Memory B cell (primary cell): ENCODE data around the gene ARMC8.

Experiments
- ATAC-seq: fragments of 150-1000 bp; cut with Tn5 transposase; 2 replicates; pipeline ENCODE4 v1.10.0; 2021; ENCODE audit warnings: low read depth, mild to moderate bottlenecking, moderate library complexity
- DNase-seq, 2 donors: peaks; one replicate each; pipeline ENCODE4 v3.0.0; 2022; ENCODE audit warnings: low spot score in 2 of 2
- H3K27ac Mint-ChIP-seq: one replicate; pipeline ENCODE4 v1.8.0; 2022; ENCODE audit warnings: mild to moderate bottlenecking, moderate library complexity, mixed read lengths
- H3K27me3 Mint-ChIP-seq: one replicate; pipeline ENCODE4 v1.8.0; 2022; ENCODE audit warnings: mixed read lengths
- H3K36me3 Mint-ChIP-seq: one replicate; pipeline ENCODE4 v1.8.0; 2022; ENCODE audit warnings: mild to moderate bottlenecking, mixed read lengths
- H3K4me1 Mint-ChIP-seq: one replicate; pipeline ENCODE4 v1.8.0; 2022; ENCODE audit warnings: mixed read lengths
- H3K4me3 Mint-ChIP-seq: one replicate; pipeline ENCODE4 v1.8.0; 2022; ENCODE audit warnings: mild to moderate bottlenecking, moderate library complexity, mixed read lengths
- H3K9me3 Mint-ChIP-seq: one replicate; pipeline ENCODE4 v1.8.0; 2022; ENCODE audit warnings: mixed read lengths

Gene ARMC8

GRCh38 chr3:138284079-138284478 is 97.0 kb downstream of the ARMC8 start:
- Mint-ChIP-seq H3K9me3 (no peaks in the 10 kb centered on the region), H3K36me3 (peaks cover 12% of the 10 kb centered on the region), H3K27ac (no peak overlapping the region), H3K4me1 (no peaks in the 10 kb centered on the region), H3K27me3 (no peaks in the 10 kb centered on the region), H3K4me3 (no peak overlapping the region)
- no peak for DNase-seq
- ATAC-seq, result no peak

GRCh38 chr3:138284957-138285477 is 97.9 kb downstream of the ARMC8 start:
- no peak for ATAC-seq
- peaks cover 21% of the 10 kb centered on the region for H3K36me3 Mint-ChIP-seq
- no peak overlapping the region for H3K4me3 Mint-ChIP-seq
- H3K4me1 Mint-ChIP-seq, result no peaks in the 10 kb centered on the region
- no peaks in the 10 kb centered on the region for H3K27me3 Mint-ChIP-seq
- no peaks in the 10 kb centered on the region for H3K9me3 Mint-ChIP-seq
- no peak for DNase-seq
- no peak overlapping the region for H3K27ac Mint-ChIP-seq

DNA sequence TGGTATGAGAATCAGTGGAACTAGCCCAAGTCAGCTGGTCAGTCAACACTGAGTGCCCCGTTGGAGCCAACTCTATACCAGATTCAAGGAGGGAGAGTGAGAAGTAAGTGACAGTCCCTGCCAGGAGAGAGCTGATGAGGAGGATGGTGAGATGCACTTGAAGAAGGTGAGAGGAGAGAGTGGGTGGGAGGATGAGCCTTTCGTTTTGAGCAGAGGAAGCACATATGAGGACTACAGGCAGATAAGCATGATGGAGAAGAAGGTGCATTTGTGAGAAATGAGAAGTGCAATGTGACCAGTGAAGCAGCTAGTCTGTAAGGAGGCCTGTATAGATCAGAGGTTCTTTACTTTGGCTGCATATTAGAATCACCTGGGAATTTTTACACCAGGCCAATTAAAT is 102.2 kb downstream of the ARMC8 start:
- Mint-ChIP-seq H3K36me3 (peaks cover 35% of the 10 kb centered on the region), H3K4me3 (no peak overlapping the region), H3K27ac (peak overlapping the region; percentile 15), H3K4me1 (no peaks in the 10 kb centered on the region), H3K9me3 (no peaks in the 10 kb centered on the region), H3K27me3 (no peaks in the 10 kb centered on the region)
- DNase-seq, result no peak
- ATAC-seq, result no peak

DNA sequence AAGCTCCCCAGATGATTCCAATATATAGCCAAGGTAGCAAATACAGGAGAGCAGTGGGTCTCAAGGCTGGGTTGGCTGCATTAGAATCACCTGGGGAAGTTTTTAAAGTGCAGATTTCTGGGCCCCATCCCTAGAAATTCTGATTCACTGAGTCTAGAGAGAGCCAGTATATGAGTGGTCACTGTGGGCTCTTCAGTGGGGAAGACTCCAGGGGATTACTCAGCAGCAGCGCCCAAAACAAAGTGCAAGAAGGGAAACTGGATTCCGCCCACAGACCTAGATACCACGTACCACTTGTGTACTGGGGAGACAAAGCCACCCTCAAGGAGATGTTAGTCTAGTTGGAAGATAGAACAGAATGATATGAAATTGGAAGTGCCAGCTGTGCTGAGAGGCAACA is 102.6 kb downstream of the ARMC8 start:
- ATAC-seq, result no peak
- no peak for DNase-seq
- Mint-ChIP-seq H3K36me3 (peaks cover 35% of the 10 kb centered on the region), H3K4me1 (no peaks in the 10 kb centered on the region), H3K27me3 (no peaks in the 10 kb centered on the region), H3K27ac (peak overlapping the region; percentile 15), H3K9me3 (no peaks in the 10 kb centered on the region), H3K4me3 (no peak overlapping the region)

DNA sequence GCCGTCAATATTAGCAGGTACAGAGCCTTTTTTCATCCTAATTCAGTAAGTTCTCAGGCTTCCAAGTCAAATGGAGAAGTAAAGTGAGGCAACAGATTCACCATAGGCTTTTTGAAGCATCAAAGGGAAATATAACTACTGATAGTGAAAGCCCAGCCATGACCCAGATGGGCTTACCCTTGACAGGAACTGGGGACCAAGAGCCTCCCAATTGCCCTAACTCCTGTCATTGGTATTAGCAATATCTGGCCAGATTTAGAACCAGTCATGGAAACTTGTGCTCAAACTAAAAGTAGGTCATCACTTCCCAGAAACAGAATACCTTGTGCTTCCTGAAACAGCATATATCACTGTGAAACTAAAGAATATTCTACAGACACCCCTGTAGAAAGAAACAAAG is 109.5 kb downstream of the ARMC8 start:
- Mint-ChIP-seq H3K9me3 (no peaks in the 10 kb centered on the region), H3K27ac (no peak overlapping the region), H3K4me3 (no peak overlapping the region), H3K27me3 (no peaks in the 10 kb centered on the region), H3K4me1 (no peaks in the 10 kb centered on the region), H3K36me3 (peaks cover 27% of the 10 kb centered on the region)
- no peak for DNase-seq
- no peak for ATAC-seq

- Mint-ChIP-seq H3K4me1 (no peaks in the 10 kb centered on the region), H3K36me3 (peaks cover 25% of the 10 kb centered on the region), H3K27ac (no peak overlapping the region), H3K9me3 (no peaks in the 10 kb centered on the region), H3K4me3 (no peak overlapping the region), H3K27me3 (no peaks in the 10 kb centered on the region)
- ATAC-seq (no peak), DNase-seq (no peak)
Observed at GRCh38 chr3:138297059-138297607, 110.0 kb downstream of the ARMC8 start.

GRCh38 chr3:138297876-138298275 is 110.8 kb downstream of the ARMC8 start:
- Mint-ChIP-seq H3K27me3 (no peaks in the 10 kb centered on the region), H3K4me1 (no peaks in the 10 kb centered on the region), H3K4me3 (no peak overlapping the region), H3K36me3 (peaks cover 20% of the 10 kb centered on the region), H3K27ac (no peak overlapping the region), H3K9me3 (no peaks in the 10 kb centered on the region)
- ATAC-seq (no peak), DNase-seq (no peak)

DNA sequence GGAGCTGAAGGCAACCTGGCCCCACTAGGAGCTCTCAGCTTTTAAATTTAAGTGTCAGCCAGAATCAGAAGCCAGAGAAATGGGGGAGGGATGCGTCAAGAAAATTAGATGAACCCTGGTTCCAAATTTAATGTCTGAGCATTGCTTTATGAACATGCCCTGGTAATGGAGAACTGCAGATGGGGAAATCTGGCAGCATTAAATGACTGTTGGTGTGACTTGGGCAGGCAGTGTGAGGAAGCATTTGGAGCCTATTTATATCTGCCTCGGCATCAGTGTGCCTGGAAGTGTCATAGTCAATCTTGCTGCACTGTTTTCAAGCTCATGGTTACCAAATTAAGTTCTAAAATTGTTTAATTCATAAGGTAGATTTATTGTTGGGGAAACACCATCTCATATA is 113.5 kb downstream of the ARMC8 start:
- Mint-ChIP-seq H3K36me3 (peaks cover 9% of the 10 kb centered on the region), H3K9me3 (no peaks in the 10 kb centered on the region), H3K4me3 (no peak overlapping the region), H3K27me3 (no peaks in the 10 kb centered on the region), H3K4me1 (no peaks in the 10 kb centered on the region), H3K27ac (no peak overlapping the region)
- no peak for DNase-seq
- no peak for ATAC-seq

DNA sequence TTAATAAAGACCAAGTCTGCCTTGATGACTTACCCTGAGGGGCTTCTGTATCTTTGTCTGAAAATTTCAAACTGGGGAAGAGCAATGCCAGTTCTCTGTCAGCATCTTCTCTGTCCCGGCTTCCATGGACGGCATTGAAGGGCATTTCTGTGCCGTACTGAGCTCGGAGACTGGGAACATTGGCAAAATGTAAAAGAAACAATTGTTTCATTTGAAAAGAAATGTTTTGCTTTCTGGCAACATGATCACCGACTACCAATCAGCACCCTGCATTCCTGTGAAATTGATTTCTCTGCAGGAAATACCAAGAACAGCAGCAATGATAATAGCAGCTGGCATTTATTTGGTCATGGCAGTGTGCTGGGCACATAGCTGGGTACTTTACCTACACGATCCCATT is 116.4 kb downstream of the ARMC8 start:
- Mint-ChIP-seq H3K9me3 (peaks cover 10% of the 10 kb centered on the region), H3K4me3 (no peak overlapping the region), H3K36me3 (peaks cover 13% of the 10 kb centered on the region), H3K27me3 (peaks cover 2% of the 10 kb centered on the region), H3K4me1 (no peaks in the 10 kb centered on the region), H3K27ac (no peak overlapping the region)
- DNase-seq (no peak), ATAC-seq (no peak)

- no peaks in the 10 kb centered on the region for H3K4me1 Mint-ChIP-seq
- DNase-seq, result no peak
Observed at GRCh38 chr3:138307899-138308298, 120.8 kb downstream of the ARMC8 start.

GRCh38 chr3:138308783-138309182 is 121.7 kb downstream of the ARMC8 start:
- peaks cover 28% of the 10 kb centered on the region for H3K9me3 Mint-ChIP-seq
- ATAC-seq (no peak), DNase-seq (no peak)
- H3K4me3 Mint-ChIP-seq, result no peak overlapping the region
- H3K27me3 Mint-ChIP-seq, result peaks cover 6% of the 10 kb centered on the region
- peaks cover 9% of the 10 kb centered on the region for H3K36me3 Mint-ChIP-seq
- no peaks in the 10 kb centered on the region for H3K4me1 Mint-ChIP-seq
- H3K27ac Mint-ChIP-seq, result no peak overlapping the region

More at GRCh38 chr3:138307899-138308298, 120.8 kb downstream of the ARMC8 start:
- Mint-ChIP-seq H3K27me3 (peaks cover 6% of the 10 kb centered on the region), H3K4me3 (no peak overlapping the region), H3K27ac (no peak overlapping the region), H3K36me3 (peaks cover 9% of the 10 kb centered on the region), H3K9me3 (peaks cover 28% of the 10 kb centered on the region)
- ATAC-seq, result no peak

- DNase-seq (no peak), ATAC-seq (no peak)
- H3K27me3 Mint-ChIP-seq, result peaks cover 6% of the 10 kb centered on the region
- H3K4me1 Mint-ChIP-seq, result no peaks in the 10 kb centered on the region
- peaks cover 28% of the 10 kb centered on the region for H3K9me3 Mint-ChIP-seq
- H3K36me3 Mint-ChIP-seq, result peaks cover 9% of the 10 kb centered on the region
- H3K27ac Mint-ChIP-seq, result no peak overlapping the region
- H3K4me3 Mint-ChIP-seq, result no peak overlapping the region
Observed at GRCh38 chr3:138310494-138310893, 123.4 kb downstream of the ARMC8 start.

DNA sequence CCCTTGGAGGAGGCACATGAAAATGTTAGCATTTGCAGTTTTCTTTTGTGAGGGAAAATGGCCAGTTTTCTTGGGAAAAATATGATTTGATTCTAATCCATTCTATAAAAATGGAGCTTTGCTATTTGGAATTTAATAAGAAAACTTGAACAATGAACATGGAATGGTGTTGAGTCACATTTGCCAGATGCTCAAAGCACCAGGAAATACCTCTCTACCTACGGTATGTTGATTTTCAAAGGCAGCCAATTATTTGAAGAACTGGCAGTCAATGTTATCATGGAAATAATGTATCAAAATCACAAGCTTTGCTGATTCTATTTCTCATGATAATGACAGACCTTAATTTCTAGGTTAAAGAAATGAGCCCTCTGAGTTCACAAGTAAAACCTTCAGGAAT is 127.7 kb downstream of the ARMC8 start:
- no peak overlapping the region for H3K4me3 Mint-ChIP-seq
- peaks cover 1% of the 10 kb centered on the region for H3K36me3 Mint-ChIP-seq
- H3K27me3 Mint-ChIP-seq, result peaks cover 3% of the 10 kb centered on the region
- DNase-seq (no peak), ATAC-seq (no peak)
- H3K27ac Mint-ChIP-seq, result no peak overlapping the region
- H3K9me3 Mint-ChIP-seq, result peaks cover 18% of the 10 kb centered on the region
- H3K4me1 Mint-ChIP-seq, result no peaks in the 10 kb centered on the region

- no peaks in the 10 kb centered on the region for H3K36me3 Mint-ChIP-seq
- no peak overlapping the region for H3K27ac Mint-ChIP-seq
- H3K9me3 Mint-ChIP-seq, result no peaks in the 10 kb centered on the region
- ATAC-seq (no peak), DNase-seq (no peak)
- peaks cover 10% of the 10 kb centered on the region for H3K27me3 Mint-ChIP-seq
- no peaks in the 10 kb centered on the region for H3K4me1 Mint-ChIP-seq
- no peak overlapping the region for H3K4me3 Mint-ChIP-seq
Observed at GRCh38 chr3:138317687-138318086, 130.6 kb downstream of the ARMC8 start.

DNA sequence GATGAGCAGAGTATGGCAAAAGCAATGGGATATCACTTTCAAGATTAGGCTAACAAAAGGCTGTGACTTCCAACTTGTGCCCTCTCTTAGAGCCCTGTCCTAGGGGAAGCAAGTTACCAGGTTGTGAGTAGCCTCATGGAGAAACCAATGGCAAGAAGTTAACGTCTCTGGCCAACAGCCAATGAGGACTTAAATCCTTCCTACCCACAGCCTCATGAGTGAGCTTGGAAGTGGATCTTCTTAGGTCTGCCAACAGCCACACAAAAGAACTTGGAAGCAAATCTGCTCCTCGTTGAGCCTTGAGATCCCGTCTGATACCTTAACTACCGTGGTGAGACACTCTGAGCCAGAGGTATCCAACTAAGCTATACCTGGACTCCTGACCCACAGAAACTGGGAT is 136.9 kb downstream of the ARMC8 start:
- no peak for DNase-seq
- peaks cover 20% of the 10 kb centered on the region for H3K27me3 Mint-ChIP-seq
- no peak overlapping the region for H3K4me3 Mint-ChIP-seq
- H3K36me3 Mint-ChIP-seq, result no peaks in the 10 kb centered on the region
- H3K9me3 Mint-ChIP-seq, result no peaks in the 10 kb centered on the region
- peaks cover 3% of the 10 kb centered on the region for H3K4me1 Mint-ChIP-seq
- no peak for ATAC-seq
- no peak overlapping the region for H3K27ac Mint-ChIP-seq
